Erythroblast (primary cell): ENCODE data around the gene PCNX1.

Experiments
- GATA1 ChIP-seq: IDR thresholded peaks from 2 replicates; pipeline ENCODE4 v1.6.1; 2011; ENCODE audit warnings: low read depth, mild to moderate bottlenecking, control low read depth, low read length, moderate library complexity
- POLR2A ChIP-seq: IDR thresholded peaks from 2 replicates; pipeline ENCODE4 v1.6.1; 2011; ENCODE audit warnings: mild to moderate bottlenecking, low read length

DNA sequence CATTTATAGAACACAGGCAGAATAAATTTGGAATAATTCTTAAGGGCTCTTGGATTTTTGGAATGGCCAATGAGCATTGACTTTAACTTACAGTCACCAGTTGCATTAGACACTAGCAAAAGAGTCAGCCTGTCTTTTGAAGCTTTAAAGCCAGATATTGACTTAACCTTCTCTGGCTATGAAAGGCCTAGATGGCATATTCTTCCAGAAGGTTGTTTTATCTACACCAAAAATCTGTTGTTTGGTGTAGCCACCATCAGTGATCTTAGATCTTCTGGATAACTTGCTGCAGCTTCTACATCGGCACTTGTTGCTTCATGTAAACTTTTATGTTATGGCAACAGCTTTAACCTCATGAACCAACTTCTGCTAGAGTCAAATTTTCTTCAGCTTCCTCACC is 10.4 kb downstream of the PCNX1 start:
- no peak for TF ChIP-seq POLR2A
- TF ChIP-seq GATA1, result no peak
